GM18517 (cell line): ENCODE data around the gene PWWP2A.
A peak's percentile ranks its signal among the peaks of the same experiment; 100 is the strongest.
"Not testable (repeated sequence)": the region's sequence is repeated elsewhere in the genome, so short reads cannot be mapped to it uniquely, and the experiment has no call there.

ENCODE experiments used
- ATAC-seq: cut with Tn5 transposase; IDR thresholded peaks from one replicate; pipeline ENCODE4 v1.9.1; 2021; ENCODE audit warnings: mild to moderate bottlenecking, moderate library complexity; ENCODE audit not compliant: unreplicated experiment

Gene PWWP2A

DNA sequence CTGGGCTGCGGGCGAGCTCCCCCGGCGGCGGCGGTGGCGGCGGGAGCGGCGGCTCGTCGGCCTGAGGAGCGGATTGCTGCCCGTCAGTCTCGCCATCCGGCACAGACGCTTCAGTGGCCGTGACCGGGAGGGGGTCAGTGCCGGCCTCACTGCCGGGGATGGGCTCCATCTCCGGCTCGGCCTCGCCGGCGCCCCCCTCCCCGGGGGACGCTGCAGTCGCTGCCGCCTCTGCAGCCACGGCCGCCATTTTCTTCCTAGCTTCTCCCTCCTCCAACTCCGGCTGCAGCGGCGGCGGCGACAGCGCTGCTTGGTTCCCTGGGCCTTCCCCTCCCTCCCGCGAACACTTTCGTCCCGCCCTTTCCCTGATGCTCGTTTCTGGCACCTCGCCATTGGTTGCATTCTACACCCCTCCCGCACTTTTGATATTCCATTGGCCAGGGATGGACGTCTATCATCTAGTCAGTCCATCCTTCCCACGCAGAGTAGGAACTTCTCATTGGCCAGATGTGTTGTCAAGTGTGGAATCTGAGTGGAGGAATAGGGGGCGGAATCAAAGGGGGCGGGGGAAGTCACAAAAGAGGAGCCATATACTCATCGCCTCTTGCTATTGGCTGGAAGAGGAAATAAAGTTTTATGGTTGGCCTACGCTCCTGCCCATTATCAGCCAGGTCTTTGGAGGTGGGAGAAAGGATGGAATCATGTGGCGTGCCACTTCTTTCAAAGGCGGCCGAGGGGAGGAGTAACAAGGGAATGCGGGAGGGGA lies at the start of gene PWWP2A:
Gene PWWP2A, minus strand, starts transcription at position 309 of the 763 bp plus-strand sequence. Its CDS starts 62 bp downstream, at position 247.
- ATAC-seq = peak; percentile 96

DNA sequence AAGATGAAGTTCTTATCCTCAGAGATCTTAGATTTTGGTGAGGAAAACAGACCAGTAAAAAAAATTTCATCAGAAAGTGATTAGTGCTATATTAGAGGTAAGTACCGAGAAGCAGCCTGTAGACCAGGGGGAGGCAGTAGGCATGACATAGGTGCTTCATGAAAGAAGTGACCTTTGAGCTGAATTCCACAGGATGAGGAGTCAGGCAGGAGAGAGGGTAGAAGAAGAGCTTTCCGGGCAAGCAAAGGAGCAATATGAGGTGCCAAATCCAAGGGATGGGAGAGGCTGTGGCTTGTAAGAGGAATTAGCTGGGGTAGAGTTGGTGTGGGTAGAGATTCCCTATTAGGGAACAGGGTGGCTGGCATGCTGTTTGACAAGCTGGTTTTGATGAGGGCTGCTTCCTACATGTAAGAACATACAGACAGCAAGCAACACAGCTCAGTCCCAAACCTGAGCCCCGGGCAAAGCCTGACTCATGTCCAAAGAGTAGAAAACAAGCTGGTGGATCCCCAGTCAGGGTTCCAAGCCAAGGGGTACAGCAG lies 48.4 kb upstream of the PWWP2A start:
- ATAC-seq = no peak

GRCh38 chr5:160166973-160167623 lies 47.8 kb upstream of the PWWP2A start:
- ATAC-seq = no peak

GRCh38 chr5:160166069-160166972 lies 47.1 kb upstream of the PWWP2A start:
- no peak for ATAC-seq

GRCh38 chr5:160165137-160166068 lies 46.2 kb upstream of the PWWP2A start:
- no peak for ATAC-seq

GRCh38 chr5:160162910-160163309 lies 43.7 kb upstream of the PWWP2A start:
- ATAC-seq = no peak

- ATAC-seq = no peak
These were observed 42.4 kb upstream of the PWWP2A start for GRCh38 chr5:160161626-160162025.

DNA sequence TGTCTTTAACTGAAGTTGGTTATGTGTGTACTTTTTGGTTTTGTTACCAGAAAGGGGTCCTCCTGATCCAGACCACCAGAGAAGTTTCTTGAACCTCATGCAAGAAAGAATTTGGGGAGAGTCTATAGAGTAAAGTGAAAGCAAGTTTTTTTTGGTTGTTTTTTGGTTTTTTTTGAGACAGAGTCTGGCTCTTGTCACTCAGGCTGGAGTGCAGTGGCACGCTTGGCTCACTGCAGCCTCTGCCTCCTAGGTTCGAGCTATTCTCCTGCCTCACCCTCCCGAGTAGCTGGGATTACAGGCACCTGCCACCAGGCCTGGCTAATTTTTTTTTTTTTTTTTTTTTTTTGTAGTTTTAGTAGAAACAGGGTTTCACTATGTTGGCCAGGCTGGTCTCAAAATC lies 41.6 kb upstream of the PWWP2A start:
- not testable (repeated sequence) for ATAC-seq

- no peak for ATAC-seq
These were observed 40.9 kb upstream of the PWWP2A start for GRCh38 chr5:160159991-160160792.

DNA sequence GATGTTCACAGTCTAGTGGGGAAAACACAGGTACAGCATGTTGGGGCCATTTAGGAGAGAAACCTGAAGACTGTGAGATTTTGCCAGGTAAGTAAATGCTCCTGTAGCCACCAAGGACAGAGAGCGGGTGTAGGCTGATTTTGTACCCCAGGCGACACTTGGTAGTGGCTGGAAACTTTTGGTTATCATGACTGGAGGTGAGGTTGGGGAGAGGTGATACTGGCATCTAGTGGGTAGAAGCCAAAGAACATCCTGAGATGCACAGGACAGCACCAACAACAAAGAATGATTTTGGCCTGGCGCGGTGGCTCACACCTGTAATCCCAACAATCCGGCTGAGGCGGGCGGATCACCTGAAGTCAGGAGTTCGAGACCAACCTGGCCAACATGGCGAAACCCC lies 38.8 kb upstream of the PWWP2A start:
- no peak for ATAC-seq

- ATAC-seq = no peak
These were observed 35.9 kb upstream of the PWWP2A start for GRCh38 chr5:160155017-160155750.

- ATAC-seq = no peak
These were observed 33.7 kb upstream of the PWWP2A start for GRCh38 chr5:160152901-160153300.

DNA sequence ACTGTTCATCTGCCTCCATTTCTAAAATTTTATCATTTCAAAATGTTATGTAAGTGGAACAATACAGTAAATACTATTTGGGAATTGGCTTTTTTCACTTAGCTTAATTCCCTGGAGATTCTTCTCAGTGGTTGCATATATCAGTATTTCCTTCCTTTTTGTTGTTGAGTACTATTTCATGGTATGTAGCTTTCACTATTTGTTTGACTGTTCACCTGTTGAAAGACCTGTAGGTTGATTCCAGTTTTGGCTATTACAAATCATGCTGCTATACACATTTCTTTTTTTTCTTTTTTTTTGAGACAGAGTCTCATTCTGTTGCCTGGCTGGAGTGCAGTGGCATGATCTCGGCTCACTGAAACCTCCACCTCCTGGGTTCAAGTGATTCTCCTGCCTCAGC lies 33.0 kb upstream of the PWWP2A start:
- peak; percentile 57 for ATAC-seq

- ATAC-seq = no peak
These were observed 31.8 kb upstream of the PWWP2A start for GRCh38 chr5:160151017-160151416.

GRCh38 chr5:160150381-160150780 lies 31.1 kb upstream of the PWWP2A start:
- no peak for ATAC-seq

- ATAC-seq = not testable (repeated sequence)
These were observed 25.2 kb upstream of the PWWP2A start for GRCh38 chr5:160144436-160144835.

- no peak for ATAC-seq
These were observed 15.1 kb upstream of the PWWP2A start for GRCh38 chr5:160134332-160134731.

DNA sequence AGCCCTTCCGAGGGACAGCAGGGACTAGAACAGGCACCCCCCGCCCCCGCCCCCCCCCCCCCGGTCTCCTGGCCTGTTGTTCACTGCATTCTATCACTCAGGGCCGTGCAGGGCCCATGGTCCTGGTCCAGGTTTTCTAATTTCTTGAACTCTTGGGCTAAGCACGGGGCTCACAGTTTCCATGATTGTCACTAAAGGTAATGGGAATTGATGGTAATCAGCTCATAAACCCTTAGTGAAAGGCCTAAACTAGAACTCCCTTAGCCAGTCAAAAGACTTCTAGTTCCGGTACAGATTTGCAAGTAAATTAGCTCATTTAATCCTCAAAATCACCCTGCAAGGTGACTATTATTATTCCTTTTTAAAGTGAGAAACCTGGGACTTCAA lies 14.7 kb upstream of the PWWP2A start:
- ATAC-seq = no peak
